IMR-90 (cell line): ENCODE measurements around the gene SMAD7. TPM values are rescaled to one million over a fixed set of nuclear protein-coding genes. Genes with fewer than 3 reads are reported as not detected.

ENCODE experiments used
- ATAC-seq: fragments of 200-7000 bp; cut with Tn5 transposase; 2 replicates; pipeline ENCODE4 v1.9.1; 2020; ENCODE audit warnings: low read depth, mild to moderate bottlenecking, moderate library complexity
- BruUV-seq: library from RNA; stranded (reverse); fragments of 400-500 nt; replicated peaks from 2 replicates; lab custom pipeline; 2021; lab: Mats Ljungman, UMichigan
- CTCF ChIA-PET: fragments of 300-600 bp; formaldehyde crosslinking; extraction: SDS; loops from one replicate; lab custom pipeline; 2021; ENCODE audit warnings: antibody characterized with exemption; lab: Yijun Ruan, JAX
- POLR2A ChIA-PET: fragments of 300-600 bp; sonication (Branson Sonifier 250); formaldehyde crosslinking; loops from one replicate; lab custom pipeline; 2022; ENCODE audit warnings: antibody characterized with exemption; ENCODE audit not compliant: unreplicated experiment; lab: Charles Lee
- DNase-seq: peaks from one replicate; pipeline ENCODE4 v3.0.0; 2013
- H2AFZ ChIP-seq: replicated peaks from 2 replicates; pipeline ENCODE3; 2013; ENCODE audit warnings: low read length, mild to moderate bottlenecking; ENCODE audit not compliant: poor library complexity
- H2AK5ac ChIP-seq: 2 replicates; pipeline ENCODE4 v1.6.1; 2013; ENCODE audit warnings: low read depth, low read length, inconsistent platforms
- H2AK9ac ChIP-seq: replicated peaks from 2 replicates; pipeline ENCODE3; 2013; ENCODE audit warnings: mild to moderate bottlenecking, low read depth, low read length, moderate library complexity; ENCODE audit not compliant: poor library complexity
- H2BK120ac ChIP-seq: 2 replicates; pipeline ENCODE4 v1.6.1; 2013; ENCODE audit warnings: low read depth, low read length, inconsistent platforms
- H2BK15ac ChIP-seq: 3 replicates; pipeline ENCODE4 v1.6.1; 2013; ENCODE audit warnings: low read depth, low read length, inconsistent platforms
- H2BK20ac ChIP-seq: 2 replicates; pipeline ENCODE4 v1.6.1; 2013; ENCODE audit warnings: low read depth, mild to moderate bottlenecking, inconsistent platforms, low read length, moderate library complexity
- H2BK5ac ChIP-seq: 2 replicates; pipeline ENCODE4 v1.6.1; 2013; ENCODE audit warnings: mild to moderate bottlenecking, low read depth, low read length, inconsistent platforms; ENCODE audit not compliant: poor library complexity, severe bottlenecking
- H3K14ac ChIP-seq: replicated peaks from 2 replicates; pipeline ENCODE4 v1.6.1; 2013; ENCODE audit warnings: low read depth, low read length, inconsistent platforms
- H3K18ac ChIP-seq: 2 replicates; pipeline ENCODE4 v1.6.1; 2013; ENCODE audit warnings: low read depth, low read length, control low read depth
- H3K23ac ChIP-seq: 2 replicates; pipeline ENCODE4 v1.6.1; 2013; ENCODE audit warnings: low read depth, low read length, inconsistent platforms
- H3K27ac ChIP-seq: 2 replicates; pipeline ENCODE4 v1.5.1; 2013; ENCODE audit warnings: mild to moderate bottlenecking, control low read depth, low read length; ENCODE audit not compliant: insufficient read depth
- H3K27me3 ChIP-seq: 2 replicates; pipeline ENCODE4 v1.6.1; 2013; ENCODE audit warnings: low read length; ENCODE audit not compliant: control insufficient read depth, insufficient read depth
- H3K36me3 ChIP-seq: 2 replicates; pipeline ENCODE4 v1.6.1; 2013; ENCODE audit warnings: low read length, mixed read lengths; ENCODE audit not compliant: control insufficient read depth, insufficient read depth
- H3K4ac ChIP-seq: 2 replicates; pipeline ENCODE4 v1.6.1; 2013; ENCODE audit warnings: low read depth, low read length, inconsistent platforms
- H3K4me1 ChIP-seq: 2 replicates; pipeline ENCODE4 v1.6.1; 2013; ENCODE audit warnings: low read length, mixed read lengths; ENCODE audit not compliant: control insufficient read depth, insufficient read depth
- H3K4me2 ChIP-seq: 2 replicates; pipeline ENCODE4 v1.6.1; 2013; ENCODE audit warnings: low read depth, mild to moderate bottlenecking, control low read depth, low read length, moderate library complexity
- H3K4me3 ChIP-seq: 2 replicates; pipeline ENCODE4 v1.5.1; 2013; ENCODE audit warnings: low read depth, mild to moderate bottlenecking, control low read depth, low read length, moderate library complexity; ENCODE audit not compliant: insufficient read depth
- H3K56ac ChIP-seq: 2 replicates; pipeline ENCODE4 v1.6.1; 2013; ENCODE audit warnings: low read length, inconsistent platforms; ENCODE audit not compliant: insufficient read depth; ENCODE audit errors: extremely low read depth
- H3K79me1 ChIP-seq, 2 experiments: 2 replicates each; pipeline ENCODE4 v1.6.1; 2013; ENCODE audit warnings: low read length in 2 of 2, inconsistent platforms in 1 of 2, low read depth in 1 of 2
- H3K9ac ChIP-seq: 2 replicates; pipeline ENCODE4 v1.6.1; 2013; ENCODE audit warnings: low read depth, low read length, control low read depth
- H3K9me1 ChIP-seq: 2 replicates; pipeline ENCODE4 v1.6.1; 2013; ENCODE audit warnings: low read length, inconsistent platforms; ENCODE audit not compliant: insufficient read depth
- H3K9me3 ChIP-seq: 2 replicates; pipeline ENCODE4 v1.6.1; 2013; ENCODE audit warnings: low read length; ENCODE audit not compliant: control insufficient read depth, insufficient read depth
- H4K20me1 ChIP-seq: 2 replicates; pipeline ENCODE4 v1.6.1; 2013; ENCODE audit warnings: low read length, inconsistent platforms; ENCODE audit not compliant: insufficient read depth
- H4K5ac ChIP-seq: 2 replicates; pipeline ENCODE4 v1.6.1; 2013; ENCODE audit warnings: mild to moderate bottlenecking, low read depth, low read length, control low read depth
- H4K8ac ChIP-seq, 2 experiments: 2 replicates each; pipeline ENCODE4 v1.6.1; 2013; ENCODE audit warnings: low read depth in 2 of 2, low read length in 2 of 2, control low read depth in 1 of 2, inconsistent platforms in 1 of 2
- H4K91ac ChIP-seq: 2 replicates; pipeline ENCODE4 v1.6.1; 2013; ENCODE audit warnings: low read depth, low read length, inconsistent platforms; ENCODE audit not compliant: insufficient read depth
- CEBPB ChIP-seq: IDR thresholded peaks from 2 replicates; pipeline ENCODE4 v1.6.1; 2012; ENCODE audit warnings: low read depth, low read length, improper control_type of control experiment
- CTCF ChIP-seq: conservative IDR thresholded peaks from 2 replicates; pipeline ENCODE4 v1.5.1; 2012; ENCODE audit warnings: mild to moderate bottlenecking, low read depth, low read length, improper control_type of control experiment
- FOS ChIP-seq: fragments of 150-350 bp; IDR thresholded peaks from 2 replicates; pipeline ENCODE4 v1.6.1; 2016; ENCODE audit warnings: low read depth, low read length
- MAZ ChIP-seq: IDR thresholded peaks from 2 replicates; pipeline ENCODE4 v1.6.1; 2012; ENCODE audit warnings: low read depth, mild to moderate bottlenecking, low read length, improper control_type of control experiment, moderate library complexity, borderline replicate concordance
- SMC3 ChIP-seq: fragments of 150-350 bp; IDR thresholded peaks from 2 replicates; pipeline ENCODE4 v1.6.1; 2016; ENCODE audit warnings: low read depth, mild to moderate bottlenecking, antibody characterized with exemption, low read length, moderate library complexity
- WGBS, 2 experiments: methylation state at CpG; one replicate each; pipeline versions ENCODE4 v1.1.5 to v1.1.7; 2013; ENCODE audit warnings: missing lambda C conversion rate in 2 of 2; ENCODE audit not compliant: insufficient read length in 1 of 2; ENCODE audit errors: extremely low coverage in 2 of 2; 5-methylcytosine and 5-hydroxymethylcytosine counted together
- dilution Hi-C: fragments of 300-500 bp; cut with HindIII; formaldehyde crosslinking; loops from one replicate; pipeline ENCODE4 v1.14.3; 2018; ENCODE audit warnings: low sequenced_read_pairs; ENCODE audit not compliant: unreplicated experiment
- in situ Hi-C: fragments of 300-500 bp; cut with MboI; formaldehyde crosslinking; loops from 3 replicates; pipeline ENCODE4 v1.14.3; 2019; ENCODE audit warnings: low sequenced_read_pairs, inconsistent platforms, mixed read lengths
- intact Hi-C: fragments of 100-400 bp; cut with micrococcal nuclease; formaldehyde crosslinking; loops from 2 replicates; pipeline ENCODE4 v1.10.0; 2022
- polyA plus RNA-seq, 3 experiments: library from polyadenylated mRNA; depleted of rRNA; stranded (reverse); fragments of >200 nt; gene quantifications; 2 replicates each; pipeline ENCODE4 v1.2.3, GENCODE V29; 2012; ENCODE audit warnings: low replicate concordance in 1 of 3
- total RNA-seq: library from RNA; depleted of rRNA; stranded (reverse); fragments of >200 nt; gene quantifications from 2 replicates; pipeline ENCODE4 v1.2.3, GENCODE V29; 2012

SMAD7 gene
- total and polyA plus RNA-seq, 2 of the 4 experiments (the other 2 are of a cell fraction) = 15.8 to 17.6 TPM

GRCh38 chr18:48889115-48889941, 61.4 kb downstream of the SMAD7 start:
- no peaks in the 10 kb centered on the region for H3K27me3 ChIP-seq
- no peak overlapping the region for H3K14ac ChIP-seq
- peak overlapping the region; percentile 15 for H2AK9ac ChIP-seq
- H2AK5ac ChIP-seq = no peak overlapping the region
- no peak overlapping the region for H3K27ac ChIP-seq
- no peak overlapping the region for H3K18ac ChIP-seq
- no peak overlapping the region for H4K91ac ChIP-seq
- no peak overlapping the region for H3K4me3 ChIP-seq
- H4K20me1 ChIP-seq = no peaks in the 10 kb centered on the region
- no peak overlapping the region for H3K23ac ChIP-seq
- H3K4me1 ChIP-seq = peaks cover 8% of the 10 kb centered on the region
- POLR2A ChIA-PET = no interaction called here
- H3K9me3 ChIP-seq = no peaks in the 10 kb centered on the region
- H3K56ac ChIP-seq = no peak overlapping the region
- no peak overlapping the region for H2BK20ac ChIP-seq
- intact Hi-C loops = no loop called here
- CTCF ChIA-PET = no interaction called here
- peaks cover 3% of the 10 kb centered on the region; the same call in 1 of the 2 replicates for H3K9me1 ChIP-seq
- H2BK15ac ChIP-seq = peak overlapping the region; percentile 38; the same call in 1 of the 3 replicates
- H3K9ac ChIP-seq = no peak overlapping the region
- H4K5ac ChIP-seq = no peak overlapping the region; the same call in 1 of the 2 replicates
- 30% methylated on average over 9 of the region's 18 CpGs; no CpG with 5 or more reads in 1 of the 2 experiments for WGBS, 2 experiments
- ATAC-seq (peak; percentile 79), DNase-seq (no peak)
- H3K79me1 ChIP-seq = no peaks in the 10 kb centered on the region
- H3K4me2 ChIP-seq = no peak overlapping the region
- TF ChIP-seq MAZ (no peak), CEBPB (no peak), CTCF (no peak), SMC3 (no peak), FOS (no peak)
- peak overlapping the region; percentile 23; the same call in 1 of the 2 replicates for H3K4ac ChIP-seq
- no TSS peak for BruUV-seq
- no peak overlapping the region for H2BK5ac ChIP-seq
- in situ Hi-C loops = no loop called here
- no peaks in the 10 kb centered on the region for H3K36me3 ChIP-seq
- peak overlapping the region; percentile 48 for H2AFZ ChIP-seq
- dilution Hi-C loops = no loop called here
- no peak overlapping the region for H4K8ac ChIP-seq
- no peak overlapping the region for H2BK120ac ChIP-seq
